Choroid plexus epithelial cell (primary cell): ENCODE measurements around the gene TMIE.

ENCODE experiments used
- DNase-seq: peaks from one replicate; pipeline ENCODE4 v3.0.0-alpha.2; 2010; ENCODE audit warnings: low read depth
- H3K4me3 ChIP-seq: 2 replicates; pipeline ENCODE4 v1.5.1; 2011; ENCODE audit warnings: low read depth, mild to moderate bottlenecking, control low read depth, low read length, moderate library complexity
- CTCF ChIP-seq: conservative IDR thresholded peaks from 2 replicates; pipeline ENCODE4 v1.5.1; 2011; ENCODE audit warnings: low read depth, mild to moderate bottlenecking, control low read depth, inconsistent platforms, low read length, moderate library complexity

The TMIE gene

GRCh38 chr3:46665763-46666452 is 35.3 kb upstream of the TMIE start:
- DNase-seq: no peak
- no peak for TF ChIP-seq CTCF
- no peak overlapping the region for H3K4me3 ChIP-seq

- DNase-seq: no peak
- TF ChIP-seq CTCF: no peak
- H3K4me3 ChIP-seq: no peak overlapping the region
Observed at GRCh38 chr3:46666453-46666845, 34.7 kb upstream of the TMIE start.

GRCh38 chr3:46667061-46667621 is 34.1 kb upstream of the TMIE start:
- no peak for DNase-seq
- TF ChIP-seq CTCF: no peak
- no peak overlapping the region for H3K4me3 ChIP-seq

GRCh38 chr3:46667657-46668056 is 33.5 kb upstream of the TMIE start:
- no peak for TF ChIP-seq CTCF
- DNase-seq: no peak
- H3K4me3 ChIP-seq: no peak overlapping the region

GRCh38 chr3:46668116-46668515 is 33.1 kb upstream of the TMIE start:
- DNase-seq: no peak
- no peak overlapping the region for H3K4me3 ChIP-seq
- TF ChIP-seq CTCF: no peak

- DNase-seq: no peak
- no peak for TF ChIP-seq CTCF
Observed at GRCh38 chr3:46668591-46668990, 32.6 kb upstream of the TMIE start.

More at GRCh38 chr3:46668591-46668990, 32.6 kb upstream of the TMIE start:
- H3K4me3 ChIP-seq: no peak overlapping the region
